IPS-15b (cell line): ENCODE data around the gene SMARCD3.

ENCODE experiments used
- H3K27me3 ChIP-seq: one replicate; pipeline ENCODE4 v1.6.1; 2013; ENCODE audit warnings: low read length; ENCODE audit not compliant: control insufficient read depth, insufficient read depth
- H3K36me3 ChIP-seq: one replicate; pipeline ENCODE4 v1.6.1; 2013; ENCODE audit warnings: low read length; ENCODE audit not compliant: control insufficient read depth, insufficient read depth
- H3K4me1 ChIP-seq: one replicate; pipeline ENCODE4 v1.6.1; 2013; ENCODE audit warnings: mild to moderate bottlenecking, low read length; ENCODE audit not compliant: control insufficient read depth, insufficient read depth
- H3K4me3 ChIP-seq: one replicate; pipeline ENCODE4 v1.5.1; 2013; ENCODE audit warnings: low read depth, low read length
- H3K9ac ChIP-seq: one replicate; pipeline ENCODE4 v1.6.1; 2013; ENCODE audit warnings: low read depth, mild to moderate bottlenecking, low read length
- H3K9me3 ChIP-seq: one replicate; pipeline ENCODE4 v1.6.1; 2013; ENCODE audit warnings: mild to moderate bottlenecking, low read length; ENCODE audit not compliant: control insufficient read depth, insufficient read depth

Gene SMARCD3

DNA sequence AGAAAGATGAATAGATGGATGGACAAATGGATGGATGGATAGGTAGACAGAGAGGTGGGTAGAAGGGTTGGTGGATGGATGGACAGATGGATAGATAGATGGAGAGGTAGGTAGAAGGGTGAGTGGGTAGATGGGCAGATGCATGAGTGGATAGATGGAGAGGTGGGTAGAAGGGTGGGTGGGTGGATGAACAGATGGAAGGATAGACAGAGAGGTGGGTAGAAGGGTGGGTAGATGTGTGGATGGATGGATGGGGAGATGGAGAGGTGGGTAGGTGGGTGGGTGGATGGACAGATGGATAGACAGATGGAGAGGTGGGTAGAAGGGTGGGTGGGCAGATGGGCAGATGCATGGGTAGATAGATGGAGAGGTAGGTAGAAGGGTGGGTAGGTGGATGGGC is 50.6 kb downstream of the SMARCD3 start:
- Histone ChIP-seq H3K27me3 (no peaks in the 10 kb centered on the region), H3K9me3 (no peaks in the 10 kb centered on the region), H3K4me1 (peaks cover 3% of the 10 kb centered on the region)

DNA sequence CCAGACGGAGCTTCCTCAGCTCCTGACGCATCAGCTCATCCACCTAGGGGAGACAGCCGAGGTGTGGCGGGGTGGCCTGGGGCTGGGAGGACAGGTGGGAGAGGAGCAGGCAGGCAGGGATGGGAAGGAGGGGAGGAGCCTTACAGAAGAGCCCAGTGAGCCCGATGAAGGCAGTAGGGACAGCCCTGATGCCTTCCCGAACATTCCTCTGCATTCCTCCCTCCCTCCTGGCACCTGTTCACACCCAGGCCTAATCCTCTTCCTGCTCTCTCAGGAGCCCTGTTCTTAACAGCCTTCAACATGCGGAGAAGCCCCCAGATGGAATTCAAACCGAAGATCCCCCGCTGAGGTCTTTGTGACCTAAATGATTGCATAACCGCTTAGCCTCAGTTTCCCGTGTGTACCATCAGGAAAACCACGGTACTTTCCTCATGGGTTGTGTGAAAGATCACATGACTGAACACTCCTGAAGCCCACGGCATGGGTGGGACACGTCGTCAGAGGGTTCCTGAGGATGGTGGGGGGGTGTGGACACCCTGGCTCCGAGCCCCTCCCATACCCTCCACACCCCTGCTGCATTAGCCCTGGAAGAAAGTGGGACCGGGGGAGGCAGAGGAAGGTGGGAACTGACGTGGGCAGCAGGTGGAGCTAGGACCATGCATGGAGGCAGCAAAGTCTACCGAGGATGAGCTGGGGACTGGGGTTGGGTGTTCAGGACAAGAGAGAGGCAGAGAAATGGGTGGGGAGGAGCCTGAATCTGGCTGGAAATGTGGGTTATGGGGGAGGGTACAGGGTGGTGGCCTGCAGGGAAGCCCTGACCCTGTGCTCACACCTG is 52.7 kb downstream of the SMARCD3 start:
- H3K27me3 ChIP-seq = no peaks in the 10 kb centered on the region
- H3K36me3 ChIP-seq = no peaks in the 10 kb centered on the region

More for the DNA sequence above, 50.6 kb downstream of the SMARCD3 start:
- H3K4me3 ChIP-seq = no peak overlapping the region
- H3K9ac ChIP-seq = no peak overlapping the region
- no peaks in the 10 kb centered on the region for H3K36me3 ChIP-seq

DNA sequence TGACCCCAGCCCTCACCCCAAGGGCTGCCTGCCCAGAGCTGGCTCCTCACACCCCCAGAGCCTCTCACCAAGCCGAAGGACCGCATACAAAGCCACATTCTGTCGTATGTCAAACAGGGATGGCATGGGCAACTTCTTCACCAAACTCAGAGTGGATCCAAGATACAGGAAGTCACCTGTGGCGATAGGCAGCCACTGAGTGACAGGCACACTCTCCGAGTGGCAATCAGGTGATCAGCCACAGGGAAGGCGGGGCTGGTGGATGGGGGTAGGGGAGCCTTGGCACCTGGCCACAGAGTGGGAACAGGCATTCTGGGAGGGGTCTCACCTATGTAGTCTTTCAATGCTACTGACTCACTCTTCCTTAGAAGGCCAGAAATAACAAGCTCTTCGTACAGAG is 54.3 kb downstream of the SMARCD3 start:
- H3K4me1 ChIP-seq = no peaks in the 10 kb centered on the region
- H3K36me3 ChIP-seq = no peaks in the 10 kb centered on the region
- no peak overlapping the region for H3K9ac ChIP-seq
- no peaks in the 10 kb centered on the region for H3K27me3 ChIP-seq
- H3K9me3 ChIP-seq = no peaks in the 10 kb centered on the region
- no peak overlapping the region for H3K4me3 ChIP-seq

More for the DNA sequence above, 52.7 kb downstream of the SMARCD3 start:
- H3K4me3 ChIP-seq = no peak overlapping the region
- H3K9ac ChIP-seq = no peak overlapping the region
- H3K9me3 ChIP-seq = no peaks in the 10 kb centered on the region
- peaks cover 3% of the 10 kb centered on the region for H3K4me1 ChIP-seq

DNA sequence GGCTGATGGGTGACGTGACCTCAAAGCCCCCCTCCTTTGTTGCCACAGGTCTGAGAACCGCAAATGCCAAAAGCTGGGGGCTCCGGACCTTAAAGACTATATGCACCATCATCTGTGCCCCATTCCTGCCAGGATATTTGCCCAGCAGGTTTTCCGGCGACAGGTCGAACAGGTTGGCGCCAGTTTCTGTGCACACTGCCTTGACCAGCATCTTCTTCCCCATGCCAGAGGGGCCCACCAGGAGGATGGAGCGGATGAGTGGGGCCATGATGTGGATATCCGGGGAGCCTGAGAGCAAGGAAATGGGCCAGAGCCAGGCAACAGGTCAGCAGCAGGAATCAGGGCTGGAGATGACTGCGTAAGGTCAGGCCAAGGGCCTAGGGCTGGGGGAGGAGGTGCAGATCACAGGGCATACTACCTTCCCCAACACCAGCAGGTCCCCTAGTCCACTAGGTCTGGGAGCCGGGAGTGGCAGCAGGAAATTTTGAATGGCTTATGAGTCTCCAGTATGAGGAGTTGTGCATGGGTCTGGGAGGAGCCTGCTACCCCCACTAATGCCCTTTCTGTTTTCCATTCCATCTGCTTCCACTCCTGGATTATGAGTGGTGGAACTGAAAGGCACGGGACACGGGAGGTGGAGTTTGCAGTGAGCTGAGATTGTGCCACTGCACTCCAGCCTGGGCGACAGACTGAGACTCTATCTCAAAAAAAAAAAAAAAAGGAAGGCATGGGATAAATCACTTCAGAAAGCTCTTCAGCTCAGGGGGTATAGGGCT is 55.1 kb downstream of the SMARCD3 start:
- Histone ChIP-seq H3K9ac (no peak overlapping the region), H3K4me3 (no peak overlapping the region), H3K27me3 (no peaks in the 10 kb centered on the region), H3K9me3 (no peaks in the 10 kb centered on the region), H3K36me3 (no peaks in the 10 kb centered on the region), H3K4me1 (no peaks in the 10 kb centered on the region)

DNA sequence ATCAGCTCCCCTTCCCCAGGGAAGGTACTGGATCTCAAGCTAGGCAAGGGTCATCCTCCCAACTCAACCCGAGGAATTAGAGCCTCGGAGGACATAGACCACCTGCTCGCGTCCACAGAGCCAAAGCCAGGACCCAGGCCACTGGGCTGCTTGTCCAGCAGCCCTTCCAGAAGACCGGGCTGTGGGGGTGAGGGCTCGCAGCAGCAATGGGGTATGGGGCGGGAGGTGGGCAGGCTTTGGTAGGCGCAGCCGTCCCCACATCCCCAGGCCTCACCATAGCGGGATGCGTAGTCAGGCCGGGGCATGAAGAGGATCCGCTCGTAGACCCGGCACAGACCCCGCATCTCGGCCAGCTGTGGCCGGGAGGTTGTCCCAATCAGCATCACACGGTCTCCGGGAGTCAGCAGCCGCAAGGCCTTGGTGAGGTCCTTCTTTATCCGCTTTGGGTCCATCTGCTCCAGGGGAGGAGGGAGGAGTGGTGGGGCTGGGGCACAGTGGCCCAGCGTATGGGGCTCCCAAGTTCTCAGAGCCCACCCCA is 56.4 kb downstream of the SMARCD3 start:
- H3K36me3 ChIP-seq = no peaks in the 10 kb centered on the region
- no peaks in the 10 kb centered on the region for H3K4me1 ChIP-seq
- no peaks in the 10 kb centered on the region for H3K9me3 ChIP-seq
- H3K9ac ChIP-seq = no peak overlapping the region
- no peaks in the 10 kb centered on the region for H3K27me3 ChIP-seq
- no peak overlapping the region for H3K4me3 ChIP-seq

- H3K4me1 ChIP-seq = no peaks in the 10 kb centered on the region
- no peaks in the 10 kb centered on the region for H3K27me3 ChIP-seq
- H3K9me3 ChIP-seq = no peaks in the 10 kb centered on the region
- no peak overlapping the region for H3K9ac ChIP-seq
- no peak overlapping the region for H3K4me3 ChIP-seq
- H3K36me3 ChIP-seq = no peaks in the 10 kb centered on the region
These were observed 57.0 kb downstream of the SMARCD3 start for GRCh38 chr7:151191544-151191943.

- no peaks in the 10 kb centered on the region for H3K27me3 ChIP-seq
These were observed 59.5 kb downstream of the SMARCD3 start for GRCh38 chr7:151189038-151189437.

More at GRCh38 chr7:151189038-151189437, 59.5 kb downstream of the SMARCD3 start:
- Histone ChIP-seq H3K9ac (no peak overlapping the region), H3K36me3 (no peaks in the 10 kb centered on the region), H3K4me3 (no peak overlapping the region), H3K4me1 (no peaks in the 10 kb centered on the region), H3K9me3 (no peaks in the 10 kb centered on the region)
